A204.1 (cell line): ENCODE results near the gene RAB11FIP5.
A peak's percentile ranks its signal among the peaks of the same experiment; 100 is the strongest.
"Not testable (repeated sequence)": the region's sequence is repeated elsewhere in the genome, so short reads cannot be mapped to it uniquely, and the experiment has no call there.

Experiments used
- FAIRE-seq: peaks from 2 replicates; lab custom pipeline; 2012; peaks lifted over from hg19 to GRCh38; lab: Jason Lieb, UNC

Gene RAB11FIP5

DNA sequence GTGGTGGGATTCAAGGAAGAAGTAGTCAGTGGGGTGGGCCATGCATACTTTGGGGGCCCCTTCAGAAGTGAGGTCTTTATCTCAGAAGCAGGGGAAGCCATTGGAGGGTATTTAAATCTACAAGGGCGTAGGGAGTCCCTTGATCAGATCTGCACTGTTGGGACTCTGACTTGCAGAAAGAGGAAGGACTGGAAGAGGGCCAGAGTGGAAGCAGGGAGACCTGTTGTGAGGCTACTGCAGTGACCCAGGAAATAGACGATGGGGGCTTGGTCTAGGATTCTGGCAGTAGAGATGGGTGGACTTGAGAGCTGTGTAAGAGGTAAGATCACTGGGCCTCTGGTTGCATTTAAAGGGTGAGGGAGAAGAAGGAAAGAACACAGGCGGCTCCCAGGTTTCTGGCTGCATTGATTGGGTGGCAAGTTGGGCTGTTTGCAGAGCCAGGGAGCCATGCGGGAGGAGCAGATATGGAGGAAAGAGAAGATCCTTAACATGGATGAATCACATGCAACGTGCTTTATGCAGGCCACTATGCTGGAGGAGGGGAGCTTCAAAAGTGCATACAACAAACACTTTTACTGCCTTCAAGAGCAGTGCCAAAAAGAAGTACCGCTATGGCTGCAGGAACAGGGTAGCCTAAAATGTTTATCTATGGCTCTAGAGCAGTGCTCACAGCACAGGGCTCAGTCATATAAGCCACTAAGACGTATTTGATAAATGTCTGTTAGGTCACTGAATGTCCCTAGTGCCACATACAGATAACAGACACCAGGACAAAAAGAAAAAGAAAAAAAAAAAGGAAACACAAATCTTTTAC is 43.5 kb downstream of the RAB11FIP5 start:
- no peak for FAIRE-seq

DNA sequence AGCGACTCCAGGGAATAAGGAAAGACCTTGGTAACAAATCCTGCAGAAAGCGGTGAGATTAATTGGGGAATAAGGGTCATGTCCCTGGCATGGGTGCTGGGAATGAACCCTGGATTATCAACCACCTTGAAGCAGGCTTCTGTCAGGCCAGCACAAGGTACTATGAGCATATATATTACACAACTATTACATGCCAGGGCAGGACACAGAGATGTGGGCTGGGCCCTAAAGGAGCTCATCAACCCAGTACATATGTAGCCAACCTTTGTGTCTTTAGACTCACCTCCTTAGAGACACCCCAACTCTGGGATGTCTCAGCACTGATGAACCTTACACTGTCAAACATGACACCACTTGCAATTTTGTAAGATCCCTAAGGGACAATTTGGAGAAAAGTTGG is 44.6 kb downstream of the RAB11FIP5 start:
- no peak for FAIRE-seq

DNA sequence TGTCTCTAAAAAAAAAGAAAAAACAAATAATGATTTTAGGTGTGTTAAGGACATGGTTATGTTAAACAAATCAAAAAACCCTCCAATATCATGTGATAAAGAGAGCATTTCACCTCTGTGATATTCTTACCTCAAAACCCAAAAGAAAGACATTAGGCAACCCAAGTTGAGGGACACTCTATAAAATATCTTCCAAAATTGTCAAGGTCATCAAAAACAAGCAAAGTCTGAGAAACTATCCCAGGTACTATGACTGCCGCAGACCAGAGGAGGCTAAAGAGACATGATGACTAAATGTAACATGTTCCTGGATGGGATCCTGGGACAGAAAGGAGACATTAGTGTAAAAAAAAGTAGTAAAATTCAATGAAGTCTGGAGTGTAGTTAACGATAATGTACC is 45.7 kb downstream of the RAB11FIP5 start:
- no peak for FAIRE-seq

DNA sequence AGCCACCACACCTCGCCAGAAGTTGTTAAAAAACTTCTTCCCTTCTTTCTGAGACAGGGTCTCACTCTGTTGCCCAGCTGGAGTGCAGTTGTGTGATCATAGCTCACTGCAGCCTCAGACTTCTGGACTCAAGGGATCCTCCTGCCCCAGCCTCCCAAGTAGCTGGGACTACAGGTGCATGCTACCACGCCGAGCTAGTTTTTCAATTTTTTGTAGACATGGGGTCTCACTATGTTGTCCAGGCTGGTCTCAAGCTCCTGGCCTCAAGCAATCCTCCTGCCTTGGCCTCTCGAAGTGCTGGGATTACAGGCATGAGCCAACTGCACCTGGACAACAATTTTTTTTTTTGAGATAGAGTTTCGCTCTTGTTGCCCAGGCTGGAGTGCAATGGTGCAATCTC is 47.7 kb downstream of the RAB11FIP5 start:
- FAIRE-seq = not testable (repeated sequence)

DNA sequence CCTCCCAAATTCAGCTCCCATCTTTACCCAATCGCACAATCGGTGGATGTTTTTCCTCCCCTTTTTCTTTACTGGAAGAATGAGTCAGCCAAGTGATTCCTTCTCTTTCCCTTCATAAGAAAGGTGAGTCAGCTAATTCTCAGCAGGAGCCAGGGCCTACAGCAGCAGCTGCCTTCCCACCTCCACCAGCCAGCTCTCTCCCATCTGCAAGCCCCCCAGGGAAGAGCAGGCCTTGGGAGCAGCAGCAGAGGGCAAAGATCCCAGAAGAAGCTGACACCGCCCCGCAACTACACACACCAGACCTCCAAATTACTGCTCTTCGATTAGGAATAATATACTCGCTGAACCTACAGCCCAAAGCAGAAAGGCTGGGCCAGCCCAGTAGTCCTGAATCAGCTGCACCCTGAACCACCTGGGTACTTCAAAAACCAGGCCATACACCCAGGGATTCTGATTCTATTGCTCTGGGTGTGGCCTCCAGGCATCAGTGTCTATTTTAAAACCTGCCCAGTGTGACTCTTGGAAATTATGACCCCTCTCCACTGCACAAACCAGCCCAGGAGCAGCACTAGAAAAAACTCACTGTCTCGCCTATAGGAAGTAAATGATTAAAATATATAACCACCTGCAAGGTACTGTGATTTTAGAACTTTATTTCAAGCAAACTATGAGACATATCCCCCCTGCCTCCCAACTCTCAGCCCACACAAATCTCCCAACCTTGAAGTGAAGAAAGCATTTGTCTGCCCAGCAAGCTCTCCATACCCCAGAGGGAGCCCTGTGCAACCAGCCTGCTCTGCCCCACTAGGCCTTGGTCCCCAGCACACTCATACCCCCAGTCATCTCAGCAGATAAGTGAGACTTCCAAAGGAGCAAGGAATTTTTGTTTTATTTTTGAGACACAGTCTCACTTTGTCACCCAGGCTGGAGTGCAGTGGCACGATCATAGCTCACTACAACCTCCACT is 48.6 kb downstream of the RAB11FIP5 start:
- peak; percentile 73 for FAIRE-seq

DNA sequence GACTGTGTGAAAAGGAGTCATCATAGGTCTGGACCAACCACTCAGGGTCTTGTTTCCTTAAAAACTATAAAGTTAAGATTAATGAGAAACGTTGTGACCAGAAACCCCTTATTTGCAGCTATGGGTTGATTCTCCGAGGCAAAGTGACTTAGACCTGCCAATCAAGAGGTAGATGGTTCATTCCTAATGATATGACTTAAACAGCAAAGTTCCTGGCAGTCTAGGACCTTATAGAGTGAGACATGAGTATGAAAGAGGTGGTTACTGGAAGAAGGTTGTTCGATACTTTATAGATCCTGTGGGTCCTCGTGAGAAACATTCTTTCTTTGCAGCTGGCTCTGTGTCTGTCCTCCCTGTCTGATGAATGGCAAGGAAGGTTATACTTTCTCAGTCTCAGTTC is 49.3 kb downstream of the RAB11FIP5 start:
- no peak for FAIRE-seq

DNA sequence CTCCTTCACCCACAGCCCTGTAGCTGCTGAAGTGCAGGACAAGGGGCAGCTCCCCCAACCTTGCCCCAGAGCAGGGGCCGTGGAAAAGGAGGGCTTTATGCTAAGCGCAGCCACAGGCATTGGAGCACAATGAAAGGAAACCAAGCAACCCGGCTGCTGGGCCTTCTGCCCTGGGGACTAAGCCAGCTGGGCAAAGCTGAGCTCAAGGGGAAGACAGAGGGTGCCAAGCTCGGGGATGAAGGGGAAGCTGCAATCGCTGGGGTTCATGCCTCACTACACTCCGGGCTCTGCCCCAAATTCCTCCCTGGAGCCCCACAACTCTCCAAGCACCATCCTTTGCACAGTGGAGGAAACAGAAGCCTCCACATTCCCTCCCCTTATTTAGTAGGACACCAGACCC is 53.6 kb downstream of the RAB11FIP5 start:
- no peak for FAIRE-seq

DNA sequence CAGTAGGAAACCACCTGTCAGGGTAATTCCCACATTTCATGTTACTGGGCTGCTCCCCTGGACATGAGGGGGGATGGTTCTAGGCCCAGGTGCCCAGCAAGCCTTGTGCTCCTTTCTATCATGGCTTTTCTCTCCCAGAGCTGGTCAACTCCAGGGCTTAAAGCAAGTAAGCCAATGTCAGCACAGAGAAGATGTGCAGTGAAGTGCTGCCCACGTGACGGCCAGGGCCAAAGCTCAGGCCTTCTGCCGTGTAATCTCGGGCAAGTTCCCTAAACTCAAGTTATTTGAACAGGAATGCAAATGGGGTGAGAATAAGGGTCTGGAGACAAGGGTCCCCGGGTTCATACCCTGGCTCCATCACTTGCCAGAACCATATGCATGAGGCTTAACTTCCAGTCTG is 57.8 kb downstream of the RAB11FIP5 start:
- FAIRE-seq = no peak

DNA sequence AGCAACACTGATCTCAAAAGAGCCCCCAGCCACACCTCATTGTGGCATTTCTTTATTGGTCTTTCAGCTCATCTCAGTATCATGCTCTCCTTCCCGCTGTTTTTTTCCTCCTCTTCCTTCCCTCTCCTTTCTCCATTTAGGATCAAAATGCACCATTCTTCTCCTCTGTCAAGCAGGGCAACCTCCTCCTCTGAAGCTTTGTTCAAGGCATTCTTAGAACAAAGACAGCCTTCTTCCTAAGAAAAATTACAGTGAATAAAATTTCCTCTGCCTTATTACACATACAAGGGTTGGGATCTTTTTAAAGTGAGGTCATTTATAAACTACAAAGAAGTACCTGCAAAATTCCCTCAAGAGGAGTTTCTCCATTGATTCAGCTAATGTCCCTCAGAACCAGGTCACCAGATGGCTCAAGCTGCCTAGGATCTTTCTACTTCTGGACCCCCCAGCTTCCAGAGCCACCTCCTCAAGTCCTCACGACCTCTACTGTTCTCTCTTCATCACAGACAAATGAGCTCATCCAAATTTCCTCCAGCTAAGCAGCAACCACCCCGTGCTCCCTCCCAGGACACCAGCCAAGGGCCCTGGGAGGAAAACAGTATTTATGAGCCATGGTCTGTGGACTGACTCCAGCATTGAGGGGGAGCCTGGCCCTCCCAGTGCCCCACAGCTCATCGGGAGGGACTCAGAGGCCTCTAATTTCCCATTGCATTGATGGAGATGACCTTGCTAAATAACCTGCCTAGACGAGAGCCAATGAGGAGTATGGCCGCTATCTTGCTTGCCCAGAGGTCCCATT is 59.2 kb downstream of the RAB11FIP5 start:
- FAIRE-seq = no peak

DNA sequence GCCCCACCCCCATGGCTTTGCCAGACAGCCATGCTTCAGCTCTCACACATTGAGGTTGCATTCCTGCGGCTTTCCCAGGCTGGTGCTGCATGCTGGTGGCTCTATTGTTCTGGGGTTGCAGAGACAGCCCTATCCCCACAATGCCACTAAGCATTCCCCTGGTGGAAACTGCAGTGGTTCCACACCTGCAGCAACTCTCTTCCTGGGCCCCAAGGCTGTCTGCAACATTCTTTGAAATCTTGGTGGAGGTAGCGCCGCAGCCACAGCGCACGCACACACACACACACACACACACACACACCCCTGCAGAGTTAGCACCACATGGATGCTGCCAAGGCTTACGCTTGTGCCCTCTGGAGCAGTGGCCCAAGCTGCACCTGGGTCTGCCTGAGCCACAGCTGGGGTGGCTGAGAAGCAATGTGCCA is 62.6 kb downstream of the RAB11FIP5 start:
- no peak for FAIRE-seq

DNA sequence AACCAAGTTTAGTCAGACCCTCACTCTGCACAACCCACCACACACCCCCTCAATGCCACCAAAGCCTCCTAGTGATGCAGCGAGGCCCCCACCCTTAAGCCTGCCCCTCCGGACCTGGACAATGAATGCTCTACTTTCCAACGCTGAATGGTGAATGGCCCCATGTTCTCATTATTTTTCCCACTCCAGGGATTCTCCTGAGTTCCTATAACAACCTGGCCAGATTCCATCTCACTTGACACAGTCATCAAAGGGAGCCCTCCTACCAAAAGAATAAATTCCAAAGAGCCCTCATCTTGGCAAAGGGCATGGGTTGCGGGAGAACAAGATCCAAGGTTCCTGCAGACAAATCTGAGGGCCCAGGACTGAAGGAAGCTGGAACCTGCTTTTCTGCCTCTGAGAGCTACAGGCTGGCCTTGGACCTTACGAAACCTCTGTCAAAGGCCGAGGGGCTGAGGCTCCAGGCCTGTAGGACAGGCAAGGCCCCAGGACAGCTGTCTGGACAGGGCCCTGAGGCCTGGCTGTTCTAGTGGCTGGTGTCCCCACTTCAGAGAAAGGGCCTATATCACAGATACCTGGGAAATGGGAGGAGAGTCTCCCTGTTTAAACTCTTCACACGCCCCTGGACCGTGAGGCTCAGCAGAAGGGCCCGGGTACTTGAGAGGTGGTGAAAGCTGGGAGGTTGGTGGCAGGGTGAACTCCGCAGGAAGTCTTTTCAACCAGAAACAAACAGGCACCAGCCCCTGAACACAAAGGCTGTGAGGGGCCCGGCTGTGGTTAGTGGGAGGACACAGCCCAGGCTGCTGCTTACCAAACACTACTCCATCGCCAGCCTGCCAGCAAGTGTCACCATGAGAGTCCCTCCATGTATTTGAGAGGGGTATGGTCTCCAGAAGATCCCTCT is 68.6 kb downstream of the RAB11FIP5 start:
- FAIRE-seq = no peak

DNA sequence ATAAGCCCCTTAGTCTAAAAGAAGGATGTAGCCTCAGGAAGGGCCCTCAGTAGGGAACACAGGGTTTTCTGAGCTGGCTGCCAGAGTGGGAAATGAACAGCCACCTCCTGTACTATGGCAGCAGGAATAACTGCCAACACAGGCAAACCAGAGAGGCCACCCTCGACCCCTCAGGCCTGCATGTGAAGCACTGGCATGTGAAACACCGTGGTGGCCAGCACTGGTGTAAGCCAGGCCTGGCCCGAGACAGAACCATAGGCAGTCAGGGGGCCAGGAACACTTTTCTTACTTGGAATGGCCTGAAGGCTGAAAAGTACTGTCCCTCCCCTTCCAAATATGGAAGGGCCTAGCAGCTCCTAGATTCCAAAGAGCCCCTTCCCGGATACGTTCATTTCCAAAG is 69.5 kb downstream of the RAB11FIP5 start:
- FAIRE-seq = no peak

DNA sequence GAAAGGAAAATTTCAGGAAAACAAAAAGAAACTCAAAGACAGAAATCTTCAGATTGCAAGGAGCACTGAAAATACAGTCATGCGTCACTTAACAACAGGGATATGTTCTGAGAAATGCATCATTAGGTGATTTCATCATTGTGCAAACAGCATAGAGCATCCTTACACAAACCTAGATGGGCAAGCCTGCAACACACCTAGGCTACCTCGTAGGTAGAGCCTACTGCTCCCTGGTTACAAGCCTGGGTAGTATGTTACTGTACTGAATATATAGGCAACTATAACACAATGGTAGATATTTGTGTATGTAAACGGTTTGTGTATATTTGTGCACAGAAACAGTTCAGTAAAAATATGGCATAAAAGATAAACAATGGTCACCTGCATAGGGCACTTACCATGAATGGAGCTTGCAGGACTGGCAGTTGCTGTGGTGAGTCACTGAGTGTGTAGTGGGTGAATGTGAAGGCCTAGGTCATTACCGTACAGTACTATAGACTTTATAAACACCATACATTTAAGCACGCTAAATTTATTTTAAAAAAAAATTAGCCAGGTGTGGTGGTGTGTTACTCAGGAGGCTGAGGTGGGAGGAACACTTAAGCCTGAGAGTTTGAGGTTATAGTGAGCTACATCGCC is 74.7 kb downstream of the RAB11FIP5 start:
- FAIRE-seq = no peak

DNA sequence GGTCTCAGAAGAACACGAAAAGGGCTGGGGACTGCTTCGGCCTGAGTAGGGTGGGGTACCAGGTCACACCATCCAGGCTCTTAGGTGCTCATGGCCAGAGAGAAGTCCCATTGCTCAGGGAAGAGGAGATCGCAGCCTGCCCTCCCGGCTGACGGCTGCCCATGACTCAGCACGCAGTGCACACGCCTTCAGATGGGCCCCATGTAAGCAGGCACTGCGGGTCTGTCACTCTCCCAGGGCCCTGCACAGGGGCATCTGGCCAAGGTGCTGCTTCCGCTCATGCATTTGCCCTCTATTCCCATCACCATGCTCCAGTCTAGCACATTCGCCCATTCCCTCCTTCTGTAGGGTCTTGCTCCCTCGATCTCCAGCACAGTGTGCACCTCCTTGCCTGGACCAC is 76.0 kb downstream of the RAB11FIP5 start:
- no peak for FAIRE-seq

DNA sequence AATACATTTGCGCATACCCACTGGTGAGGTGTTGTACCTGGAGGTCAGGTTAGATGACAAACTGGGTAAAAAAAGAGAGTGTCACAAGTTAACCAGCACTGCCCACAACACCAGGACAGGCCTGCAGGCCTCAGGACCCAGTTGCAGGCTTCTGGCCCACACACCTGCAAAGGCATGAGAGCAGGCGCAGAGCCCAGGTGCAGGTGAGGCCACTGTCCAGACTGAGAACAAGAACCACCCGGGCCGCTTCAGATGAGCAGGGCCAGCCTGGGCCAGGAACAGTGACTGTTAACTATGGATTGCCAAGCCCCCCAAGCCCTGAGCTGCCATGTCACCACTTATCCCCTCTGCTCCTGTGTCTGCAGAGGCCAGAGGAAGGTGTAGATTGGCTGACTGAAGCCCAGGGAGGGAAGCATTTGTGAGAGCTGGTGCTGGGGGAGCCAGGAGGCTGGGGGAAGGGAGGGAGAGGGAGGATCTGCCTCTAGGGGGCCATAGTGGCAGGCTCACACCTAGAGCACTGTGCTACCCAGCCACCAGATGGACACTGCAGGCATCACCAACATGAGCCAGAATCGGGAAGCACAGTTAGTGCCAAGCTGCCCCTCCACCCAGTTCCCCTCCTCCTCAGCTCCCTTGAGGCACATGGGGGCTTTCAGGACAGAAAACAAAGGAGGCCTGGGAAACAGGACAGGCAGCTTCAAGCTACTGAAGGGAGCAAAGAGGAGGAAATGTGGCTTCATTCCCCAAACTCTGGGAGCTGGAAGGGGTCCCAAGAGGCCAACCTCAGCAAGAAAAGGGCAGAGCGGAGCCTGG is 76.6 kb downstream of the RAB11FIP5 start:
- no peak for FAIRE-seq

DNA sequence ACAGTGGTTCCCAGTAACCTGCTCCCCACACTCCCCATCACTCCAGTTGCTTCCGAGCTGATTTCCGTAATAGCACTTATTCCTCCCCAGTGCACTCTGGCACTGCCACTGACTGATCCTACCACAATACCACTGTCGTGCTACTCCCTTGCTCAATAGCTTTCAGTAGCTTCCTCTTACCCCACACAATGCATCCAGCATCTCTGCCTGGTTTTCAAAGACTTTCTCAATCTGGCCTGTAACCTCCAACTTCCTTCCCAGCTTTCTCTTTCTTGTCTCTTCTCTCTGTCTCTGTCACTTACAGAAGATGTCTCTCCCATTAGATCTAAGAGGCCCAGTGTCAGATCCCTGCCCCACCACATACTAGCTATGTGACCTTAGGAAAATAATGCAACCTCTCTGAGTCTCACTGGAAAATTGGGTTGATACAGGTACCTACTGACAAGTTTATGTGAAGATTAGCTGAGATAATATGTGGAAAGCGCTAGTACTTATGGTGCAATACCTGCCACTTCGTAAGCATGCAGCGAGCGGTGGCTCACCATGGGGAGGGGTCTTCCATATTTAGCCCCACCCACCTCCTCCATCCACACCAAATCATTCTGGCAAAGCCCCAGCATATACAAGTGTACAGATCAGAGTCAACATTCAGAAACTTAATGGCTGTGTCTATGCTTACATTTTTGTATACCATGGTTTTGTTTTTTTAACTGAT is 77.9 kb downstream of the RAB11FIP5 start:
- no peak for FAIRE-seq

DNA sequence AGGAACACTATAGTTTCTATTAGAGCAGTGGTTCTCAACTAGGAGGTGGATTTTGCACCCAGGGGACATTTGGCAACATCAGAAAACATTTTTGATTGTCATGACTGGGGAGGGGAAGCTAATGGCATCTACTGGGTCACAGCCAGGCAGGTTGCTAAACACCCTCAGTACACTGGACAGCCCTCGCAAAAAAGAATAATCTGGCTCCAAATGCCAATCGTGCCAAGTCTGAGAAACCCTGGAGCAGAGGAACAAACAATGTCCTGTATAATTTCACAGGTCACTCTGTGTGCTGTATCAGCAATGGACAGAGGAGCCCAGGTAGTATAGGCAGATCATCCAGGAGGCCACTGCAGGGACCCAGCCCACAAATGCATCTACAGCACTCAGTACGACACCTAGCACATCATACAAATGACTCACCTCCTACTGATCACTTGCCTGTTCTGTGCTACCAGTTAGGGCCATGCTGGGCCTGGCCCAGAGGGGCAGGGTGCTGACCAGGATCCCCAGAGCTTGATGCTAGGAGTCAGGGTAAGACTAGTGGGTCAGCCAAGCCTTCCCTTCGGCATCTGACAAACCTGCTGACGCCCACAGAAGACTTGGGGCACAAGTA is 78.9 kb downstream of the RAB11FIP5 start:
- FAIRE-seq = no peak

DNA sequence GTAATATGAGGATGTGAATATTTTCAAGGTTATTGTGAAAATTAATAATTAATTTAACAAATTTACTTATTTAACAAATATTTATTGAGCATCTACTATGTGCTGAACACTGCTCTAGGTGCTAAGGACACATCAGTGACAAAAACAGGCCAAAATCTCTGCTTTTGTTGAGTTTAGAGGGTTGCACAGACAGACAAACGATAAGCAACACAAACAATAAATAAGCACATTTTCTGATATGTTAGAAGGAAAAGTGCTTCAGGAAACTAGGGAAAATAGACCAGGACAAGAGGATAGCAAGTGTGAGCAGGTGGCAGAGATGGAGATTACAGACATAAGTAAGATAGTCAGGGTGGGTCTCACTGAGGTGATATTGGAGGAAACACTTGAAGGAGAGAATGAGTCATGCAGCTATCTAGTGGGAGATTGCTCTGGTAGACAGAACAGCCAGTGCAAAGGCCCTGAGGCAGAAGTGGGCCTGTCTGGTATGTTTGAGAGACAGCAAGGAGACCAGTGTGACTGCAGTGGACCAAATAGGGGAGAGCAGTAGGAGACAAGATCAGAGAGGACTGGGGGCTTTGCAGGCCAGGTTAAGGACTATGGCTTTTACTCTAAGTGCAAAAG is 79.5 kb downstream of the RAB11FIP5 start:
- no peak for FAIRE-seq
